Measurements from ENCODE around the gene MSX2.

DNA sequence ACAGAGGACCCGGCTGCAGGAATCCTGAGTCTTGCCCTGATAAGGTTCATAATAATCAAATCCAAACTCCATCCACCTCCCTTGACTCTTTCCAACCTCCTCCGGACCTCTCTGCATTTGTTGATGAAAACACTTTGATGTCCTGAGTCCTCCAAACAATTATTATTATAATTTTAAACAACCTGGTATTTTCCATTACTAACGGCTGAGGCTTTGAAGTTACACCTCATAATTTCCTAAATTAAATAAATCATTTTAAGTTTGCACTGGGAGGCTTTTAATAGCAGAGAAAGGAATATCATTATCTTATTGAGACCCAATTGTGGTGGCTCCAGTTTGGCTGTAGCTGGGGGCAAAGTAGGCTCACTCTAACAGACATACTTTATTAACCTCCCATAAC lies 9.5 kb downstream of the MSX2 start:
- TF ChIP-seq, protein P1, sequence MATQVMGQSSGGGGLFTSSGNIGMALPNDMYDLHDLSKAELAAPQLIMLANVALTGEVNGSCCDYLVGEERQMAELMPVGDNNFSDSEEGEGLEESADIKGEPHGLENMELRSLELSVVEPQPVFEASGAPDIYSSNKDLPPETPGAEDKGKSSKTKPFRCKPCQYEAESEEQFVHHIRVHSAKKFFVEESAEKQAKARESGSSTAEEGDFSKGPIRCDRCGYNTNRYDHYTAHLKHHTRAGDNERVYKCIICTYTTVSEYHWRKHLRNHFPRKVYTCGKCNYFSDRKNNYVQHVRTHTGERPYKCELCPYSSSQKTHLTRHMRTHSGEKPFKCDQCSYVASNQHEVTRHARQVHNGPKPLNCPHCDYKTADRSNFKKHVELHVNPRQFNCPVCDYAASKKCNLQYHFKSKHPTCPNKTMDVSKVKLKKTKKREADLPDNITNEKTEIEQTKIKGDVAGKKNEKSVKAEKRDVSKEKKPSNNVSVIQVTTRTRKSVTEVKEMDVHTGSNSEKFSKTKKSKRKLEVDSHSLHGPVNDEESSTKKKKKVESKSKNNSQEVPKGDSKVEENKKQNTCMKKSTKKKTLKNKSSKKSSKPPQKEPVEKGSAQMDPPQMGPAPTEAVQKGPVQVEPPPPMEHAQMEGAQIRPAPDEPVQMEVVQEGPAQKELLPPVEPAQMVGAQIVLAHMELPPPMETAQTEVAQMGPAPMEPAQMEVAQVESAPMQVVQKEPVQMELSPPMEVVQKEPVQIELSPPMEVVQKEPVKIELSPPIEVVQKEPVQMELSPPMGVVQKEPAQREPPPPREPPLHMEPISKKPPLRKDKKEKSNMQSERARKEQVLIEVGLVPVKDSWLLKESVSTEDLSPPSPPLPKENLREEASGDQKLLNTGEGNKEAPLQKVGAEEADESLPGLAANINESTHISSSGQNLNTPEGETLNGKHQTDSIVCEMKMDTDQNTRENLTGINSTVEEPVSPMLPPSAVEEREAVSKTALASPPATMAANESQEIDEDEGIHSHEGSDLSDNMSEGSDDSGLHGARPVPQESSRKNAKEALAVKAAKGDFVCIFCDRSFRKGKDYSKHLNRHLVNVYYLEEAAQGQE (tag by site-specific recombination; IDR thresholded peaks at IDR 0.05): no peak
- TF ChIP-seq ZNF423 (tag by site-specific recombination; IDR thresholded peaks at IDR 0.05) (no peak), GLI4 (tag by site-specific recombination; IDR thresholded peaks at IDR 0.05) (no peak), KLF1 (tag by site-specific recombination; IDR thresholded peaks at IDR 0.05) (no peak), ELK4 (IDR thresholded peaks at IDR 0.05; ENCODE audit: borderline replicate concordance, low read depth, low read length) (no peak), KLF8 (tag by site-specific recombination; IDR thresholded peaks at IDR 0.05) (no peak), CTCF (tag by site-specific recombination; IDR thresholded peaks at IDR 0.05) (no peak), ZNF140 (tag by site-specific recombination; IDR thresholded peaks at IDR 0.05) (no peak)
- TF ChIP-seq, protein P2, sequence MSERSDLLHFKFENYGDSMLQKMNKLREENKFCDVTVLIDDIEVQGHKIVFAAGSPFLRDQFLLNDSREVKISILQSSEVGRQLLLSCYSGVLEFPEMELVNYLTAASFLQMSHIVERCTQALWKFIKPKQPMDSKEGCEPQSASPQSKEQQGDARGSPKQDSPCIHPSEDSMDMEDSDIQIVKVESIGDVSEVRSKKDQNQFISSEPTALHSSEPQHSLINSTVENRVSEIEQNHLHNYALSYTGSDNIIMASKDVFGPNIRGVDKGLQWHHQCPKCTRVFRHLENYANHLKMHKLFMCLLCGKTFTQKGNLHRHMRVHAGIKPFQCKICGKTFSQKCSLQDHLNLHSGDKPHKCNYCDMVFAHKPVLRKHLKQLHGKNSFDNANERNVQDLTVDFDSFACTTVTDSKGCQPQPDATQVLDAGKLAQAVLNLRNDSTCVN (tag by site-specific recombination; optimal IDR thresholded peaks at IDR 0.05): no peak

Measured in HEK293 (cell line).